ENCODE results near the gene KCNB1. TPM values are rescaled to one million over a fixed set of nuclear protein-coding genes. Genes with fewer than 3 reads are reported as not detected.

KCNB1 gene
- total RNA-seq, 1 donor from 2014 or later = 21.3 TPM

DNA sequence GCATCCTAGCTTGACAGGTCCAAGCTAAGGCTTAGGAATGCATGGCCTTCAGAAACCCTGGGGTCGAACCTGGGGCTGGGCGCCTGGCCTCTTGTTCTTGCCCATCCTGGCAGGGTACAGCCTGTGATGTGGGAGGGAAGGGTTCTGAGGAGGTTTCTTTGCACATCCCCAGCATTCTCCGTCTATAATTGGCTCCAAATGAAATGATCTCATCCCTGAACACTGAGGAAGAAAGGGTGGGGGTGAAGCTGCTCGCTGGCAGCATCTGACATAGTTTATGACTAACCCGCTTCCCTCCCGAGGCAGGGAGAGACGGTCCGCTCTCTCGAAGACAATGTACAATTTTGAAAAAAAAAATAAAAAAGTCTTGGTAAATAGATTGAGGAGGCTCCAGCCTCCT is 137.5 kb downstream of the KCNB1 start:
- peak; percentile 89 for DNase-seq (ENCODE audit: extremely low spot score, unreplicated experiment)
- TF ChIP-seq, protein P1, sequence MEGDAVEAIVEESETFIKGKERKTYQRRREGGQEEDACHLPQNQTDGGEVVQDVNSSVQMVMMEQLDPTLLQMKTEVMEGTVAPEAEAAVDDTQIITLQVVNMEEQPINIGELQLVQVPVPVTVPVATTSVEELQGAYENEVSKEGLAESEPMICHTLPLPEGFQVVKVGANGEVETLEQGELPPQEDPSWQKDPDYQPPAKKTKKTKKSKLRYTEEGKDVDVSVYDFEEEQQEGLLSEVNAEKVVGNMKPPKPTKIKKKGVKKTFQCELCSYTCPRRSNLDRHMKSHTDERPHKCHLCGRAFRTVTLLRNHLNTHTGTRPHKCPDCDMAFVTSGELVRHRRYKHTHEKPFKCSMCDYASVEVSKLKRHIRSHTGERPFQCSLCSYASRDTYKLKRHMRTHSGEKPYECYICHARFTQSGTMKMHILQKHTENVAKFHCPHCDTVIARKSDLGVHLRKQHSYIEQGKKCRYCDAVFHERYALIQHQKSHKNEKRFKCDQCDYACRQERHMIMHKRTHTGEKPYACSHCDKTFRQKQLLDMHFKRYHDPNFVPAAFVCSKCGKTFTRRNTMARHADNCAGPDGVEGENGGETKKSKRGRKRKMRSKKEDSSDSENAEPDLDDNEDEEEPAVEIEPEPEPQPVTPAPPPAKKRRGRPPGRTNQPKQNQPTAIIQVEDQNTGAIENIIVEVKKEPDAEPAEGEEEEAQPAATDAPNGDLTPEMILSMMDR (IDR thresholded peaks at IDR 0.05) = no peak
- peak overlapping the region; percentile 93 for H3K27ac Mint-ChIP-seq (ENCODE audit: unreplicated experiment)
- H3K4me3 Mint-ChIP-seq (ENCODE audit: unreplicated experiment) = peak overlapping the region; percentile 10
- H3K27me3 Mint-ChIP-seq (ENCODE audit: unreplicated experiment) = no peaks in the 10 kb centered on the region
- H3K4me1 Mint-ChIP-seq (ENCODE audit: unreplicated experiment) = peaks cover 48% of the 10 kb centered on the region
- no peaks in the 10 kb centered on the region for H3K36me3 Mint-ChIP-seq (ENCODE audit: unreplicated experiment)
- no peaks in the 10 kb centered on the region for H3K9me3 Mint-ChIP-seq (ENCODE audit: unreplicated experiment)

DNA sequence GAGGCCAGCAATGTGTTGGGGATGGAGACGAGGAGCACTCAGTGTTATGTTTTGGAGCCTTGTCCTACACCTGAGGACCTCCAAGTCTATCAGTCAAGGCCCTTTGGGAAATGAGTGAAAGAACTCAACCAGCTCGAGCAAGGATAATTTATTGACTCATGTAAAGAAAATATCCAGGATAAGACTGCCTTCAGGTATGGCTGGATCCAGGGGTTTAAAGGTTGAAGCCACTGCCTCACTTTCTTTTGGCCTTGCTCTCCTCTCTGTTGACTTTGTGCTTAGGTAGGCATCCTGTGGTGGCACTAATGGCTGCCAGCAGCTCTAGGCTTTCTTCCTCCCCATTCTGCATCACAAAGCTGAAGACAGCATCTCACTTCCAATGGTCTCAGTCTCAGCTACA is 138.3 kb downstream of the KCNB1 start:
- DNase-seq (ENCODE audit: extremely low spot score, unreplicated experiment) = no peak
- Mint-ChIP-seq H3K4me1 (ENCODE audit: unreplicated experiment) (peaks cover 48% of the 10 kb centered on the region), H3K36me3 (ENCODE audit: unreplicated experiment) (no peaks in the 10 kb centered on the region), H3K27me3 (ENCODE audit: unreplicated experiment) (no peaks in the 10 kb centered on the region), H3K27ac (ENCODE audit: unreplicated experiment) (peak overlapping the region; percentile 38), H3K9me3 (ENCODE audit: unreplicated experiment) (no peaks in the 10 kb centered on the region), H3K4me3 (ENCODE audit: unreplicated experiment) (no peak overlapping the region)
- TF ChIP-seq, protein P1 (IDR thresholded peaks at IDR 0.05) = no peak

DNA sequence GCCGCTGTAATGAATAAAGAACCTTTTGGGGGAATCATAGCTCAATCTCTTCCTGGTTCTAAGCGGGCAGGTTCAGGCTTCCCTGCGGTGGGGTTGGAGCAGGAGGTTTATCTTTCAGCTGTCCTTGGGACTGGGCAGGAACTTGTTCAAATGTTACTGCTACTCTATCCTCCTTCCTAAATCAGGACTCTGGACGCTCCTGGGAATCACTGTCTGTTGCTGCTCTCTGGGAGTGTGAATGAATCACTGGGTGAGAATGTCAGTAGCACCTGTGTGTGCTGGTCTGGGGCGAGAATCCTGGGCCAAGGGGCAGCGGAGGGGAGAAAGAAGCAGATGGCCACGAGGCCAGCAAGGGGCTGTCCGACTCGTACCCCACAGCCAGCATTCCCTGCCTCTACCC is 139.2 kb downstream of the KCNB1 start:
- Mint-ChIP-seq H3K27me3 (ENCODE audit: unreplicated experiment) (no peaks in the 10 kb centered on the region), H3K4me1 (ENCODE audit: unreplicated experiment) (peaks cover 50% of the 10 kb centered on the region), H3K9me3 (ENCODE audit: unreplicated experiment) (no peaks in the 10 kb centered on the region), H3K4me3 (ENCODE audit: unreplicated experiment) (no peak overlapping the region), H3K27ac (ENCODE audit: unreplicated experiment) (peak overlapping the region; percentile 50), H3K36me3 (ENCODE audit: unreplicated experiment) (no peaks in the 10 kb centered on the region)
- TF ChIP-seq, protein P1 (IDR thresholded peaks at IDR 0.05) = no peak
- no peak for DNase-seq (ENCODE audit: extremely low spot score, unreplicated experiment)

DNA sequence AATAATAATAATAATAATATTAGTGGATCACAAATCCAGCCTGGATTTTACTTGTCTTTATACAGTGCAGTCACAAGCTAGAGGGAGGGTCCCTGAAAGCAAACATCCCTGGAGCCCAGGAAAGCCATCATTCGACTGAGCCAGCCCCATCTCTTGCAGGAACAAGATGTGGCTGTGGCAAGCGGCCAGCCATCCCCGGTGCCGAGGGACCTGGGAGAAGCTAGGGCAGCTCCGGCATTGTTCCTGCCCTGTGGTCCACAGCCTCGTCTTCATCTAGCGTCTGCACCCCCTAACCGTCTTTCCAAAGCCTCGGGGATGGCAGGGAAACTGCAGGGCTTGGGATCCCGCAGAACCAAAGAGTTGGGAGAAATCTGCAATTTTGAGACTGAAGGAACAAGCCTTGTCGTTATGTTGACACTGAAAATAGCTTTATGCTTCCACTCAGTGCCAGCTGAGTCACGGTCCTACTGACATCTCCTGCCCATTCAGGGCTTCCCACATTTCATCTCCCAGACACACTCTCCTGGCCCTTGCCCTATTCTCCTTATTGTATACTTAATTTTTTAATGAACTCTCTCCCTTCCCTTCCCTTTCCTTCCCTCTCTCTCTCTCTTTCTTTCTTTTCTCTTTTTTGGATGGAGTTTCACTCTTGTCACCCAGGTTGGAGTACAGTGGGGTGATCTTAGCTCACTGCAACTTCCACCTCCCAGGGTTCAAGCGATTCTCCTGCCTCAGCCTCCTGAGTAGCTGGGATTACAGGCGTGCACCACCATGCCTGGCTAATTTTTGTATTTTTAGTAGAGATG is 142.1 kb downstream of the KCNB1 start:
- H3K4me1 Mint-ChIP-seq (ENCODE audit: unreplicated experiment) = peaks cover 28% of the 10 kb centered on the region
- H3K36me3 Mint-ChIP-seq (ENCODE audit: unreplicated experiment) = no peaks in the 10 kb centered on the region
- DNase-seq (ENCODE audit: extremely low spot score, unreplicated experiment) = no peak
- H3K9me3 Mint-ChIP-seq (ENCODE audit: unreplicated experiment) = no peaks in the 10 kb centered on the region
- H3K27ac Mint-ChIP-seq (ENCODE audit: unreplicated experiment) = no peak overlapping the region
- H3K4me3 Mint-ChIP-seq (ENCODE audit: unreplicated experiment) = no peak overlapping the region
- TF ChIP-seq, protein P1 (IDR thresholded peaks at IDR 0.05) = no peak
- H3K27me3 Mint-ChIP-seq (ENCODE audit: unreplicated experiment) = no peaks in the 10 kb centered on the region

DNA sequence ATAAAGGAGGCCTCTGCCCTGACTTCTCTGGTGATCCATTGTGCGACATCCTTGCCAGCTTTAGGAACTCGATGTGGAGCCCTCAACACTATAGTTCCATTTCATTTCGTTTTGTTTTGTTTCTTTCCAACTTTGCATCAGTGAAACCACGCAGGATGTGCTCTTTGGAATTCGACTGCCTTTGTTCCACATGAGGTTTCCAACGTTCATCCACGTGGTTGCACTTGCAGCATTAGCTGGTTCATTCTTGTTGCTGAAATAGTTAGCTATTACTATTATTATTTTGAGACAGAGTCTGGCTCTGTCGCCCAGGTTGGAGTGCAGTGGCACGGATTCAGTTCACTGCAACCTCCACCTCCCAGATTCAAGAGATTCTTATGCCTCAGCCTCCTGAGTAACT is 143.3 kb downstream of the KCNB1 start:
- TF ChIP-seq, protein P1 (IDR thresholded peaks at IDR 0.05) = no peak

More for the DNA sequence above, 143.3 kb downstream of the KCNB1 start:
- Mint-ChIP-seq H3K27ac (ENCODE audit: unreplicated experiment) (no peak overlapping the region), H3K4me1 (ENCODE audit: unreplicated experiment) (peaks cover 20% of the 10 kb centered on the region), H3K27me3 (ENCODE audit: unreplicated experiment) (no peaks in the 10 kb centered on the region), H3K36me3 (ENCODE audit: unreplicated experiment) (no peaks in the 10 kb centered on the region), H3K9me3 (ENCODE audit: unreplicated experiment) (no peaks in the 10 kb centered on the region), H3K4me3 (ENCODE audit: unreplicated experiment) (no peak overlapping the region)
- no peak for DNase-seq (ENCODE audit: extremely low spot score, unreplicated experiment)

All from osteocyte (in vitro differentiated cells).